SIG-M5 treated with dmso at 0.1 percent for 504 hours (cell line): ENCODE results near the gene SUGP1.

Experiments
- DNase-seq: peaks from one replicate; lab custom pipeline; 2025; ENCODE audit not compliant: unreplicated experiment; lab: John Stamatoyannopoulos, UW

SUGP1 gene

DNA sequence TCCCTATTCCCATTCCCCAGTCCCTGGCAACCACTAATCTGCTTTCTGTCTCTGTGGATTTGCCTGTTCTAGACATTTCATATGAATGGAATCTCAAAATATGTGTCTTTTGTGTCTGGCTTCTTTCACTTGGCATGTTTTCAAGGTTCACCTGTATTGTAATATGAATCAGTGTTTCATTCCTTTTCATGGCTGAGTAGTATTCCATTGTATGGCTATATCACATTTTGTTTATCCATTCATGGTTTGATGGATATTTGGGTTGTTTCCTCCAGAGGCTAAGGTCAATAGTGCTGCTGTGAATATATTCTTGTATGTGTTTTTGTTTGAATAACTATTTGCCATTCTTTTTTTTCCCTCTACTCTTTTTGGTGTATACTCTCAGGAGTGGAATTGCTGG lies 84.1 kb downstream of the SUGP1 start:
- no peak for DNase-seq

- DNase-seq: no peak
These were observed 86.0 kb downstream of the SUGP1 start for GRCh38 chr19:19234220-19234816.

- DNase-seq: no peak
These were observed 88.0 kb downstream of the SUGP1 start for GRCh38 chr19:19232261-19232721.

DNA sequence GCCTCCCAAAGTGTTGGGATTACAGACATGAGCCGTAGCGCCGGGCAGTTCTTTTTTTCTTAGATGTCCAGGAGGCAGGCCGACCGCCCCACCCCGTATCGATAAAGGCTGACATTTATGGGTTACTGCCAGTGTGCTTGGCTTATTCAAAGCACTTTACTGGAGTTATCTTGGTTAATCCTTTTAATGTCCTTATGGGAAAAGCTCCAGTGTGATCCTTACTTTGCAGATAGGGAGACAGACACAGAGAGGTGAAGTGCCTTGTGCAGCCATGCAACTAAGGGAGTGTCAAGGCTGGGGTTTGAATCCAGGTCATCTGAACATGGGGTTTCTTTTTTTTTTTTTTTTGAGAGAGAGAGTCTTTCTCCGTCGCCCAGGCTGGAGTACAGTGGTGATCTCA lies 89.3 kb downstream of the SUGP1 start:
- no peak for DNase-seq

- no peak for DNase-seq
These were observed 90.6 kb downstream of the SUGP1 start for GRCh38 chr19:19229701-19230100.

DNA sequence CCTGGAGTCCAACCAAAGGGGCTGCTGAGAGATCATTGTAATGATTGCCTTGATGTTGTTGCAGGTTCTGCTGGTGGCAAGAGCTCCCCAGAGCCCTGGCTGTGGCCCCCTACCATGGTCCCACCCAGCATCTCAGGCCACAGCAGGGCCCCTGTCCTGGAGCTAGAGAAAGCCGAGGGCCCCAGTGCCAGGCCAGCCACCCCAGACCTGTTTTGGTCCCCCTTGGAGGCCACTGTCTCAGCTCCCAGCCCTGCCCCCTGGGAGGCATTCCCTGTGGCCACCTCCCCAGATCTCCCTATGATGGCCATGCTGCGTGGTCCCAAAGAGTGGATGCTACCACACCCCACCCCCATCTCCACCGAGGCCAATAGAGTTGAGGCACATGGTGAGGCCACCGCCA lies 93.1 kb downstream of the SUGP1 start:
- DNase-seq: no peak

DNA sequence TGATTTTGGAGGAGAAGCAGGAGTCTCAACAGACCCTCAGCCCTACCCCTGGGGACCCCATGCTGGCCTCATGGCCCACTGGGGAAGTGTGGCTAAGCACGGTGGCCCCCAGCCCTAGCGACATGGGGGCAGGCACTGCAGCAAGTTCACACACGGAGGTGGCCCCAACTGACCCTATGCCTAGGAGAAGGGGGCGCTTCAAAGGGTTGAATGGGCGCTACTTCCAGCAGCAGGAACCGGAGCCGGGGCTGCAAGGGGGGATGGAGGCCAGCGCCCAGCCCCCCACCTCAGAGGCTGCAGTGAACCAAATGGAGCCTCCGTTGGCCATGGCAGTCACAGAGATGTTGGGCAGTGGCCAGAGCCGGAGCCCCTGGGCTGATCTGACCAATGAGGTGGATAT lies 93.6 kb downstream of the SUGP1 start:
- DNase-seq: no peak

DNA sequence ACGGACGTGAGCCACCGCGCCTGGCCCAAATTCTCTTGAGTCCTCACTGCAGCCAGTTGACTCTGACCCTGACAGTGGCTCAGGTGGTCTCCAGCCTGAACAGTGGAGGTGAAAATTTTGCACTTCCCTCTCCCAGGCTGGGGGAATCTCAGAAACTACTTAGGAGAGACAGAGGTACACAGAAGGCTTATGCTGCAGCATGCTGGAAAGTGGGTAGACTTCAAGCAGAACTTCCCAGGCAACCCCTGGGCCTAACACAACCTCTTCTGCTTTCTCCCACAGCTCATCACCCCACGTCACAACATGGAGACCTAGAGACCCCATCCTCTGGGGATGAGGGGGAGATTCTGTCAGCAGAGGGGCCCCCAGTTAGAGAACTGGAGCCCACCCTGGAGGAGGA lies 94.1 kb downstream of the SUGP1 start:
- DNase-seq: no peak
